Measurements from ENCODE around the gene MBD4.
A peak's percentile ranks its signal among the peaks of the same experiment; 100 is the strongest.
"Not testable (repeated sequence)": the region's sequence is repeated elsewhere in the genome, so short reads cannot be mapped to it uniquely, and the experiment has no call there.

MBD4 gene

DNA sequence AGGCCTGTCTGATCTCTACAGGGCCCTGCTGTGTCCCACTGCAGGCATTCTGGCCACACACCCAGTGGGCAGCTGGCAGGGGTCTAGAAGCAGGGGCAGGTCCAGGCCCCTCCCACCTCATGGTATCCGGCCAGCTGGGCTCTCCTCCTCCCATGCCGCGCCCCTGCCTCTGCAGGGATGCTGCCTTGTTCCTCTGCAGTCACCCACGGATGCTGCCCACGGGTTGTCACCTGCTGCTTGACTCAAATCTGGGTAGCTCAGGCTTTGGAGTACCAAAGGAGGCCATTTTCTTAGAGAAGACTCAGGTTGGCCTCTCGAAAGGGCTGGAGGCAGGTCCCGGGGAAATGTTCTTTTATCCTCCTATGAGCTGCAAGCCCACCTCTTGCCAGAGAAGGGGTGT is 36.3 kb downstream of the MBD4 start:
- DNase-seq, result no peak

DNA sequence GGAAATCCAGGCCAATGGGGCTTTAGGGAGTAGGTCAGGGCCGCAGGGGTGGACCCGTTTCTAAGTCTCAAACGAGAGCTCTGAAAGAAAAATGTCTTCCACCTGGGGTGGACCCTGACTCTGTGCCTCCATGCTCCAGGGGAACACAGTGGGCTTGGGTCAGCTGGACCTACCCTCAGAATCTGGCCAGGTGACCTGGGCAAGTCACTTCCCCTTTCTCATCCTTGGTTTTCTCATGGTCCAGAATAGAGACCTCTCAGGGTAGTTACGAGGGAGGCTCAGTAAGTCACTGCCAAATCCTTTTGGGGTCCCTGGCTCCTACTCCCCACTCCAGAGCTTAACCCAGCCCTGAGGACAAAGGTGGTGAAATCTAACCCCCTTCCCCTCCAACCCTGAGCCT is 37.1 kb downstream of the MBD4 start:
- no peak for DNase-seq

DNA sequence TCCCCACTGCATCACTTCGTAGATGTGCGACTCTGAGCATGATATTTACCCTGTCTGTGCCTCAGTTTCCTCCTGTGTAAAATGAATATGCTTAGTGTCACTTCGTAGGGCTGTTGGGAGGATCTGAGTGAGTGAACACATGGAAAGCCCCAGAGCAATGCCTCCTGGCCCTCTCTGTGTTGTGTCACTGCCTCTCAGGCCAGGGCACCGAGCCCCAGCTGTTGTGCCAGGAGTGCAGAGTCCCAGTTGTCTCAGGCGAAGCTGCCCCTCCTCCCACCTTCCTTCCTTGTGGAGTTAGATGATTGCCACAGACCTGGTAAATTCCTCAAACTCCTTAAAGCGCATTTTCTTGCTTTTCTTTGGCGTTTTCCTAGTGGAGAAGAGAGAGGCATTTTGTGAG is 37.5 kb downstream of the MBD4 start:
- DNase-seq, result no peak

DNA sequence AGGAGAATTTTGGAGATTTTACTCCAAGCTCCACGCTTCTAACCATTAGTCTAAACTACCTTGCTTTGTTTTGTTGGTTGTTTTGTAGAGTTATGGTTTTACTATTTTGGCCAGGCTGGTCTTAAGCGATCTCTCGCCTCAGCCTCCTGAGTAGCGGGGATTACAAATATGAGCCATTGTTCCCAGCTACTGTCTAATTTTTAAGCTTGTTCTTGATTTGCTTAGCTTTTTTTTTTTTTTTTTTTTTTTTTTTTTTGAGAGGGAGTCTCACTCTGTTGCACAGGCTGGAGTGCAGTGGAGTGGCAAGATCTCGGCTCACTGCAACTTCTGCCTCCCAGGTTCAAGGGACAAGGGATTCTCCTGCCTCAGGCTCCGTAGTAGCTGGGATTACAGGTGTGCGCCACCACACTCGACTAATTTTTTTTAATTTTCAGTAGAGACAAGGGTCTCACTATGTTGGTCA is 39.8 kb downstream of the MBD4 start:
- DNase-seq, result no peak

DNA sequence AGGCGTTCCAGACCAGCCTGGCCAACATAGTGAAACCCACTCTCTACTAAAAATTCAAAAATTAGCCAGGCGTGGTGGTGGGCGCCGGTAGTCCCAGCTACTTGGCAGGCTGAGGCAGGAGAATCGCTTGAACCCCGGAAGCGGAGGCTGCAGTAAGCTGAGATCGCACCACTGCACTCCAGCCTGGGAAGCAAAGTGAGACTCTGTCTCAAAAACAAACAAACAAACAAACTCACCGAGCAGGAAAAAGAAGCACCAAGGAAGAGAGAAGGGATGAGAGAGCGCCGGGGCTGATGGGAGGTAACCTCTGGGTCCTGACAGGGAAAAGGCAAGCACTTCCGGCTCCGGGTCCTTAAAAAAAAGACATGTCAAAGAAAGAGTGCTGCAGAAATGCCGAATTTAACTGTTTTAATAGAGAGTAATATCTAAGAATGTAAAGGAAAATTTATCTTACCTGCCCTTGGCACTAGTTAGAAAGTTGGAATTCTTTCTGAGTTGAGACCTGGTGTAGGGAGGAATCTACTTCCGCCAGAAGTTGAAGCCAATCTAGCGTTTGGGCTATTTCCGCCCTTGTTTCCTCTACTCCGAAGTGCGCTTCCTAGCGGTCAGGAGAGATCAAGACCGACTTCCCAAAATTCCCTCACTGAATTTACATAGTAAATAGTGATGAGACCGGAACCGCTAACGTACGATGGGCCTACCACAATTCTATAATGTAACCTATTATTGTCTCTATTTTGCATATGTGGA is 40.4 kb downstream of the MBD4 start:
- DNase-seq, result peak; percentile 60 to 86 (median 74)

DNA sequence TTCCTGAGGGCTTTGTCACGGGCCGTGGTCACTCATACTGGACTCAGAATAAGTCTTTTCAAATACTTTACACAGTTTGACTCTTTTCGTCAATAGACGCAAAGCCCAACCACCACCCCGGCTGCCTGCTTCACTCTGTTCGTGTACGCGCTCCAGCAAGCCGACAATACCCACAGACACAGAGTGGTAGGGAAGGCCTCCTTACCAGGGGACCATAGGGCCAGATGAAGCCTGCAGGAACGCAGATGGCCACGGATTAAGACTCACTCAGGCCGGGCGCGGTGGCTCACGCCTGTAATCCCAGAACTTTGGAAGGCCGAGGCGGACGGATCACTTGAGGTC is 41.0 kb downstream of the MBD4 start:
- peak in 1 of 6 experiments; percentile 28 for DNase-seq

DNA sequence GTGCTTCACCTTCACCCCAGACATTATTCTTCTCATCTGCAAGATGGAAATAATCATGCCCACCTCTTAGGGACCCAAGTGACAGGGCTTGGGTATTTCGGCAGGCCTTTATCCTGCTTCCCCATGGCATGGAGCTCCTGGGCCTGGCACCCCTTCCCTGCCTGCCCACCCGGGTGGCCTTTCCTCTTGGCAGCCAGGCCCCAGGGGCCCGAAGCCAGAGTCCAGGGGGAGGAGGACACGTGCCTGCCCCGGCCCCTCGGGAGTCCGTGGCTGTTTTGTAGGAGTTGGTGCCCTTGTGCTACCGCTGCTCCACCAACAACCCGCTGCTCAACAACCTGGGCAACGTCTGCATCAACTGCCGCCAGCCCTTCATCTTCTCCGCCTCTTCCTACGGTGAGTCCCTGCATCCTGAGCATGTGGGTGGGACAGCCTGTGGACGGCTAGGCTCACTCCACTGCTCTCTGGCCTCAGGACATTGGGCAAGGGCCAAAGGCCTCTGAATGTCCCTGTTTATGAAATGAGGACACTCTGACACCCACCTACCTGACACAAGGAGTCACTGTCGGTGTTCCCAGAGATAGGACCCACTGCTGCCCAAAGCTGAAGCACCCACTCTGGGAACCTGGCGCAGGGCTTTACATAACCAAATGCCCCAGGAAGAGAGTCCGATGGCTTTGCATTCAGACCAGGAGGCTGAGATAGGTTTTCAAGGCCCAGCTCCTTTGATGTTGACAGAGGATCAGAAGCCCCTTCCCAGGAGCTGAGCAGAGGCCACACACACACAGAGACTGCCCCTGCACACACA is 45.8 kb downstream of the MBD4 start:
- not testable (repeated sequence) for DNase-seq

DNA sequence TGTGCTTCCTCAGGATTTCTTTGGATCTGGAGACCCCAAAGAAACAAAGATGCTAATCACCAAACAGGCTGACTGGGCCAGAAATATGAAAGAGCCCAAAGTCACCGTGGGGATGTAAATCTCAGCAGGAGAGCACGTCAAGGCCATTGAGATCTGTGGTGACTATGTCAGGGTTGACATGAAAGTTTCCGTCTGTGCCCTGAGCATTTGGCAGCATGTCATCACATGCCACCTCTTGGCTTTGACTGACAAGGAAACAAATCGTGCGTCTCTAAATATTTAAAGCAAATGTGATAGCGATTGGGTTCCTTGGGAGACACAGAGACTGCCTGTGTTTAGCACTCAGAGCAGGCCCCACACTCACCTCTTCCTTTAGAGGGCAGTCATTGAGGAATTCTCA is 46.5 kb downstream of the MBD4 start:
- no peak for DNase-seq

DNA sequence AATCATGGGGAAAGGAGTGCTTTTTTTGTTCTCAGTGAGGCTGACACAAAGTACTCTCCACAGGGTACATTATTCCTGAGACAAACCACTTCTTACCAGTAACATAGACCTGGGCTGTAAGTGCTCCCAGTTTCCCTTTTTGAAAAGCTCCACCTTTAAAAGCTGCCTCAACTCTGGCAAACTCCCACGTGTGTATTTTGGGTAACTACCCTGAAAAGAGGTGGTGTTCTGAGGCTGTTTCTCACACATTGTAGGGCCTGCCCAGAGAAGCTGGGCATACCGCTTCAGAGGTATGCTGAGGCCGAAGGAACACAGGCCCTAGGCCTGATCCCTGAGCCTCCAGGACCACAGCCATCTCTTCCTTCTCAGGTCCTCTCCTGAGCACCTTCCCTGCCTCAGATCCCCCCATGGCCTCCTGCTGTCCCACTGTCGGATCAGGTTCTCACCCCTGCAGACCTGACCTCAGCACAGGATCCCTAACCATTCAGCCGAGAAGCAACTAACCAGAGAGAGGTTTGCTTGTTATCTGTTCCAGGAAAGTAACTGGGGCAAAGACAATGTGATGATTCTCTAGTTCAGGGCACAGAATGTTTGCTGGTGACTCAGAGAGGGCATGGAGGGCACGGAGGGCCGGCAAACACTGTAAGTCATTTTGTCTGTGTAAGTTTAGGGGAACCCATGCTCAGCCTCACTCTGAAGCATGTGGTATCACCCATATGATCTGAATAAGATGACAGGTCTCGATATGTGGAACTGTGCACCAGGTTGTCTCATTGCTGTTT is 47.5 kb downstream of the MBD4 start:
- not testable (repeated sequence) for DNase-seq

DNA sequence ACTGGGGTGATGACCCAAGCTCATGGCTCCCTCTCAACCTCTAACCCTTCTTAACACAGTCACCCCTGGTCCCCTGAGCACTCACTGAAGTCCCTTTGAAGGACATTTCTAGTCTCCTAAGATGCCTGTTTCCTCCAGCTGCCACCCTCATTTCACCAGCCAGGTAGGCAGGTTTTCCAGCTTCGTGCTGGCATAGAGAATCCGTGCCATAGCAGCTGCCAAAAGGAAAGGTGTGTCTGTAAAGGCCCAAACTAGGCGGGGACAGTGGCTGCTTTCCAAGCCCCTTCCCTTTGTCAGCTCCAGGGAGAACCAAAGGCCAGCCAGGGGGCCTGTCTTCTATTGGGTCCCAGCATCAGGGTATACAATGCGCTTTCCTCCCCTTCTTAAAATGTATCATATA is 48.2 kb downstream of the MBD4 start:
- not testable (repeated sequence) for DNase-seq

DNA sequence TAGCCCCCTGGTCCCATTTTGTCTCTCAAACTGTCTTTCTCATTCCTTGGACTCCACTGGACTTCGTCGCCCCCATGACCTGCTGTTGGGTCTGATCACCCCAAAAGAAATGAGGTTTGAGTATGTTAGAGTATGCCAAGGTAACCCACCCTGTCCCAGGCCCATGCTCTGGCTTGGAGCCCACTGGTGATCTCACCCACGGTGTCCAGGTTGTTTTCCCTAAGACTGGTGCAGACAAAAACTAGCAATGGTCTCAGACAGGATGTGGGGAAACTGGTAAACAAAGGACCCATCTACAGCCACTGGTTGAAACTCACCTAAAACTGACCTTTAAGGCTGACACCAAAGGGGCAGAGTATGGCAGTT is 50.2 kb downstream of the MBD4 start:
- no peak for DNase-seq

DNA sequence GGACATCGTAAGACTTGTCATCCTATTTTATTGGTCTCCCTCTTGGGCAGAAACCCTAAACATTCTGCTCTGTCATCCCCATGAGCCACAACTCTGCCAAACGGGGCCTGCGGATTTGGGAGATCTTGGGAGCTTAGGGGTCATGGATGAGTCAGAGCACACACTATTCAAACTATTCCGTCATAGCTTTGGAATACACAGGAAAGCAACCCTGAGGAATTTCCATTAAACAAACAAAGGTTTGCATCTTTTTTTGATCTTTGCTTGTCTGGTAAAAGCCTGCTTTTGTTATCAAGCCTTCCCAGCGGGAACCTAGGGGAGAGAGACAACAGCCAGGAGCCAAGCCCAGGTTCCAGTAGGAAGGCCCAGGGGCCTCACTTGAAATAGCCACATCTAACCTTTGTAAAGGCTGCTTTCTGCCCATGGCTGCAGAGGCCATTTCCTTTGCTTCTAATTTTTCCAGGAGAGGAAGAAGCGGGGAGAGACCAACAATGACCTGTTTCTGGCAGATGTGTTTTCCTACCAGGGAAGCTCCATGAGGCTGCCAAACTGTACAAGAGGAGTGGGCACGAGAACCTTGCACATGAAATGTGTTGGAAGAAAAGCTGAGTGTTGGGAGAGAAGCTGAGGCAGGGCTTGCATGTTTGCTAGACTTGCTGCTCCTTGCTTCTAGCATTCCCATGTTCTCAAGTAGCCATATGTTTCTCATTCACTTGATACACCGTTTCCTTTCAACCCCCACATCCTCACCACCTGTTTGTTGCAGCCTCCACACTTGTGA is 50.8 kb downstream of the MBD4 start:
- DNase-seq, result not testable (repeated sequence)

DNA sequence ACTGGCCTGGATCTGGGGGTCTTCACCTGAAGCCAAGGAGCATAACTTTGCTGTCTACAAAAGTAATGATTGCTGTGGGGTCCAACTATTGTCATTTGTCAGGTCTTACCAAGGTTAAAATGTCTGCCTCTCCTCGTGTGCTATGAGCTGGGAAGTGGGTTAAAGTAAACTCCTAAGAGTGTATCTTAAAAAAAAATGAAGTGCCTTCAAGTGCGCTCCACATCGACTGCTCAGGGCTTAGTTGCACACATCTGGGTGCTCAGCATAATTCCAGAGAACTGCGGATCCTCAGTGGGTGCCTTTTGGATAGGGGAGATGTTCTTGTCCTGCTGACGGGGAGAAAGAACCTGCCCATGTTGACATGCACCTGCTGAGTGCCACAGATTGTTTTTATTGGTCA is 52.3 kb downstream of the MBD4 start:
- no peak for DNase-seq

DNA sequence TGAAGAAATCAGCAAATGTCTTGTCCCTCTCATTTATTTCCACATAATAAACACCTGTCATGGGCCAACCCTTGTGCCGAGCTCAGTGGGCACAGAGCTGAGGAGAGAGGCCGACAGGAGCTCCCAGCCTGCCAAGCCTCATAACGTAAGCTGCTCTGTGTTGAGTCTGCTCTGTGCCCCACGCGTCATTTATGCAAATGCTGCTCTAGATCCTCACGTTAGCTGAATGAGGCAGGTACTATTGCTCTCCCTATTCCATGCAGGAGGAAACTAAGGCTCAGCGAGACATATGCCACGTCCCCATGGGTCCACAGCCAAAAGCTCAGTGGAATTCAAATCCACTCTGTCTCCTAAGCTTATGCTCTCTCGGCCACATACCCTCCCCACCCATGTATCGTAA is 52.8 kb downstream of the MBD4 start:
- DNase-seq, result no peak

DNA sequence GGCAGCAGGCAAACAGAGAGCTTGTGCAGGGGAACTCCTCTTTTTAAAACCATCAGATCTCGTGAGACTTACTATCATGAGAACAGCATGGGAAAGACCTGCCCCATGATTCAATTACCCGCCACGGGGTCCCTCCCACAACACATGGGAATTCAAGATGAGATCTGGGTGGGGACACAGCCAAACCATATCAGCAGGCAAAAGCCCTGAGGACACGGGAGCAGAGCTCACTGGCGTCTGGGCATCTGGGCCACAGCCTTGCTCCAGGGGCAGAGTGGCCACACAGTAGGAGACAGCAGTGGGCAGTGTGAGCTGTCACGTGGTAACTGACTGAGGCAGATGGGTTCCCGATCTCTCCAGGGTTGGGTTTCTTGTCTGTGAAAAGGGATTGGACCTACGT is 54.2 kb downstream of the MBD4 start:
- not testable (repeated sequence) for DNase-seq

DNA sequence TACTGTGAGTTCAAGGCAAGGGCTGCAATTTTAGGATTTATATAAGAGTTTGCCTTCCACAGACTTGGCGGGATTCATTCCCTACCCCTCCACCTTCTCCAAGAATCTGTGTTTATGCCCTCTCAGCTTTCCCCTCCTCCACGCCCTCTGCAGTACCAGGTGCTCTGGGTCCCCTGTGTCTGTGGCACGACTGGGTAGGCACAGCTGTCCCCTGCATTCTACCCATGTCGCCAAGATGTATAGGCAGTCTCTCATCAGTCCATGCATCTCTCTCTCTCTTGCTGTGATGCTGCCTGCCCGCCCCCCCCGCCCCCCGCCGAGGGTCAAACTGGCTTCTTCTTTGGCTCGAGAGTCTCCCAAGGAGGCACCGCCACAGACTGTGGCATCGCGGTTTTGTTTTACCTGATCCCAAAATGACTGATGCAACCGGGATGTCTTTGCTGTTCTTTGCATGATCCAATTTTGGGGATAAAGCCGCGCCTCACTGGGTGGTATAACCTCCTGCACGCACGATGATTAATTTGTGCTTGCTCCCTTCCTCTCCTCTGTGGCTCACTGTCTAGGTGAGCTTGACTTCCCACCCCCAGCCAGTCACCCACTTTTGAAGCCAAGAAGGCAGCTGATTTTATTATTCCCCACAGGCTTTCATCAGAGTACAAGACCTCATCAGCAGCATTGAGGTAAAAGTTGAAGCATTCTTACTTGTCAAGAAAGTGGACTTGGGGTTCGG is 55.0 kb downstream of the MBD4 start:
- DNase-seq, result no peak

DNA sequence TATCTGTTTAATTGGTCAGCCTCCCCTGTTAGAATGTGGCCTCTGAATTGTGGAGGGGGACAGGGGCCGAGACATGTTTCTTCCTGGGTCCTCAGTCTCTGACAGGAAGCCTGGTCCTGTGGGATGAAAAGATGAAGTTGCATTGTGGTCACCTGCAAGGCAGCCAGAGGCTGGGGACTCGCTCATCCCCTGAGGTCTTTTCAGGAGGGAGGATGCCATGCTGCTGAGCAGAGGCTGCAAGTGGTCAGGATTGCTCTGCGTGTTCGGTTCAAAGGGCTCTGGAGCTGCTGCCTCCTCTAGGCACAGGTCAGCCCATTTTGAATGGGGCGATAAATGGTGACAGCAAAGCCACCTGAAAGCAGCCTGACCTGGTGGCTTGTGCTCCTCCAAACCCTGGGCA is 55.6 kb downstream of the MBD4 start:
- DNase-seq, result not testable (repeated sequence)

DNA sequence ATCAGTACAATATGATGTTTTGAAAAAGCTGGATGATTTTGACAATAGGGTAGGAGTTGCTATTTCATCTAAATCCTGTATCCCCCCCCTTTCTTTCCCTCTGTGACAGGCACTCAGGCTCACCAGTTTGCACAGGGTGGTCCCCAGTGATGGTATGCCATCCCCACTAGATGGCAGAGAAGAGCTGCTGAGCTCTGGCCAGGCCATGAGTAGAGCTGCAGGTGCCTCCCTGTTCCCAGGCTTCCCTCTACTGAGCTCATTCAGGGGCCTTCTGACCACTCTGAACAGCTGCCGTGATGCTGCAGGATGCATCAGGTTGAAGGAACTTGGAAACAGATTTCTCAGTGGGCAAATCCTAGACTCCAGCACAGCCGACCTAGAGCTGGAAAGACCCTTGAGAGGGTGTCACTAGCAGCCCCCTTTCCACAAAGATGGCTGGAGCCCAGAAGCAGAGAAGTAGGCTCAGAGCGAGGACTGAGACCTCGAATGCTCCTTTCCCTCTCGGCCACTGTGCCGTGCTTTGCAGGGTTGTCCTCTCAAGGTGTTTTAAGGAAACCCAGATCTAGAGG is 56.4 kb downstream of the MBD4 start:
- DNase-seq, result peak in 4 of 6 experiments; percentile 7 to 26 (median 21)

DNA sequence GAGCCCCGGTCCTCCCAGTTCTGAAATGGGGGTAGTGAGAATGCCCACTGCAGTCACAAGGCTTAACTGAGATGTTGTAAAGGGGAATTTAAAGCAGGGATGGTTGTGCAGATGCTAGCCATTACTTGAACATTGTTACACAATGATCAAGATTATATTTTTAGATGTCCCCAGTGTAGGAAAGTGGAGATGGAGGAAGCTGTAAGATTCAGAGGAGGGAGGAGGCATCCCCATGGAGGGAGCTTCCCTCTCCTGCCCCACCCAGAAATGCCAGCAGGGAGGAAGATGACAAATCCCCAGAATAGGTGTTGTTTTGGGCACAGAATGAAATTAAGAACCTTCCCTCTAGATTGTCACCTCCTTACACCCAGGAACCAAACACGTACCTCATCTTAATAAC is 57.4 kb downstream of the MBD4 start:
- no peak for DNase-seq

Measured in stimulated activated naive CD4-positive, alpha-beta T cell (primary cell).